Stimulated activated naive CD4-positive, alpha-beta T cell (primary cell): ENCODE results near the gene CDC42BPG.
A peak's percentile ranks its signal among the peaks of the same experiment; 100 is the strongest.

ENCODE experiments used
- DNase-seq, 6 experiments: peaks; one replicate each; lab custom pipeline; 2025; lab: John Stamatoyannopoulos, UW

CDC42BPG gene

GRCh38 chr11:64844330-64845128 lies at the start of gene CDC42BPG:
Gene CDC42BPG (minus strand): TSS chr11:64844653. CDS start chr11:64844569, 84 bp downstream.
- DNase-seq = peak; percentile 55 to 79 (median 73)

- DNase-seq = no peak
Measured at GRCh38 chr11:64893194-64894069, 49.0 kb upstream of the CDC42BPG start.

- DNase-seq = no peak
Measured at GRCh38 chr11:64892838-64893193, 48.4 kb upstream of the CDC42BPG start.

- DNase-seq = no peak
Measured at GRCh38 chr11:64892411-64892831, 48.0 kb upstream of the CDC42BPG start.

GRCh38 chr11:64891880-64892279 lies 47.4 kb upstream of the CDC42BPG start:
- no peak for DNase-seq

GRCh38 chr11:64891215-64891848 lies 46.9 kb upstream of the CDC42BPG start:
- DNase-seq = no peak

GRCh38 chr11:64890522-64890939 lies 46.1 kb upstream of the CDC42BPG start:
- no peak for DNase-seq

- no peak for DNase-seq
Measured at GRCh38 chr11:64888729-64889511, 44.5 kb upstream of the CDC42BPG start.

- DNase-seq = no peak
Measured at GRCh38 chr11:64888406-64888728, 43.9 kb upstream of the CDC42BPG start.

- DNase-seq = peak; percentile 68 to 89 (median 80)
Measured at GRCh38 chr11:64887757-64888405, 43.4 kb upstream of the CDC42BPG start.

GRCh38 chr11:64887234-64887756 lies 42.8 kb upstream of the CDC42BPG start:
- no peak for DNase-seq

GRCh38 chr11:64885367-64886286 lies 41.2 kb upstream of the CDC42BPG start:
- DNase-seq = peak in 1 of 6 experiments; percentile 19

GRCh38 chr11:64884019-64884418 lies 39.6 kb upstream of the CDC42BPG start:
- no peak for DNase-seq

GRCh38 chr11:64883575-64883974 lies 39.1 kb upstream of the CDC42BPG start:
- DNase-seq = no peak

GRCh38 chr11:64882243-64882642 lies 37.8 kb upstream of the CDC42BPG start:
- no peak for DNase-seq

- DNase-seq = no peak
Measured at GRCh38 chr11:64881476-64881875, 37.0 kb upstream of the CDC42BPG start.

- peak in 5 of 6 experiments; percentile 18 to 44 (median 22) for DNase-seq
Measured at GRCh38 chr11:64880240-64881001, 36.0 kb upstream of the CDC42BPG start.

- no peak for DNase-seq
Measured at GRCh38 chr11:64879244-64879900, 34.9 kb upstream of the CDC42BPG start.
